ENCODE measurements around the gene STOX2. TPM values are rescaled to one million over a fixed set of nuclear protein-coding genes. Genes with fewer than 3 reads are reported as not detected.

Gene STOX2
- total and polyA plus RNA-seq, 2 experiments from 2014 or later = not detected

DNA sequence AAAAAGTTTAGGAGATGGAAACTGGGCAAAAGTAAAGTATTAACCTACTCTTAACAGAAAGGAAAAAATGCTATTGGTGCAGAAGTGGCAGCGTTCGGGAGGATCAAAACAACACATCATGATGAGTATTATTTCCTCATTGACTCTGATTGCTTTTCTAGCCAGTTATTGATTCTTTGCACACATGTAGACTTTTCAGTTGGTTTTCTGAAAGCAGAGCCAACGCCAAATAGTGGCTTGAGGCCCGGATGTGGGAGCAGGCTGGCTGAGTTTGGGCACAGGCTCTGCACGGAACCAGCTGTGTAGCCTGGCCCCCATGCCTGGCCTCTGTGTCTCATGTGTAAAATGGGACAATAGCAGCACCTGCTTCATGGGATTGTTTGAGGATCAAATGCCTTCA is 21.8 kb downstream of the STOX2 start:
- Histone ChIP-seq H3K4me1 (ENCODE audit: insufficient read depth) (no peaks in the 10 kb centered on the region), H3K79me2 (ENCODE audit: insufficient read depth) (no peaks in the 10 kb centered on the region), H4K20me1 (ENCODE audit: insufficient read depth) (no peaks in the 10 kb centered on the region), H3K9me2 (ENCODE audit: insufficient read depth) (no peaks in the 10 kb centered on the region), H2AFZ (no peak overlapping the region), H3K27ac (no peak overlapping the region), H3F3A (ENCODE audit: insufficient read depth) (no peaks in the 10 kb centered on the region), H3K9ac (no peak overlapping the region), H3K36me3 (ENCODE audit: low read depth) (no peaks in the 10 kb centered on the region), H3K4me3 (no peak overlapping the region), H3K4me2 (ENCODE audit: unreplicated experiment) (no peak overlapping the region), H3K27me3 (replicated peaks; ENCODE audit: insufficient read depth) (no peaks in the 10 kb centered on the region), H3K9me3 (ENCODE audit: low read depth) (no peaks in the 10 kb centered on the region)
- TF ChIP-seq EZH2 (IDR thresholded peaks at IDR 0.05; ENCODE audit: insufficient read depth, poor library complexity, severe bottlenecking) (no peak), EZH2phosphoT487 (IDR thresholded peaks at IDR 0.05; ENCODE audit: insufficient read depth, low read depth) (no peak)
- WGBS, 2 experiments (ENCODE audit: low coverage in 1 of 2, low lambda C conversion rate in 2 of 2, missing lambda C conversion rate in 2 of 2) = 54 to 64% methylated on average over 5 of the region's 5 CpGs
- DNase-seq = no peak
- in situ Hi-C loops (cut with MboI) = no loop called here

DNA sequence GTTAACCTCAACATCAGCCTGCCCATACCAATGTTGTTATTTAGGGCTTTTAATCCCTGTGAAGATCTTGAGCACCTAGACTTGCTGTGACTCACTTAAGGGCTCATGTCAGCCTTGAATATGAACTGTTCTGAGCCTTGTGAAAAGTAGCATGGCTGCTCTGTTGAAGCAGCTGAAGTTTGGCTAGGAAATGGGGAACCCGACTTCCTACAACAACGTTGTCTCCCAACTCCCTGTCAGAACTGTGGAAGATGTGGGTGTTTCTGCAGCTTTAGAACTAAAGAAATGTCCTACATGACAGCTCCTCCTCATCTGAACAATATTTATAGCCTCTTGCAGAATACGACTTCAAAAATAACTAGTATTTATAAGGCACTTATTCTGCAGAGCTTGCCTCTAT is 27.5 kb downstream of the STOX2 start:
- no peaks in the 10 kb centered on the region for H3K79me2 ChIP-seq (ENCODE audit: insufficient read depth)
- no peaks in the 10 kb centered on the region for H3K27me3 ChIP-seq (replicated peaks; ENCODE audit: insufficient read depth)
- in situ Hi-C loops (cut with MboI) = no loop called here
- H3K36me3 ChIP-seq (ENCODE audit: low read depth) = no peaks in the 10 kb centered on the region
- 40 to 42% methylated on average over 3 of the region's 3 CpGs for WGBS, 2 experiments (ENCODE audit: low coverage in 1 of 2, low lambda C conversion rate in 2 of 2, missing lambda C conversion rate in 2 of 2)
- no peak overlapping the region for H3K4me2 ChIP-seq (ENCODE audit: unreplicated experiment)
- no peak overlapping the region for H3K4me3 ChIP-seq
- H3K4me1 ChIP-seq (ENCODE audit: insufficient read depth) = no peaks in the 10 kb centered on the region
- no peaks in the 10 kb centered on the region for H3K9me3 ChIP-seq (ENCODE audit: low read depth)
- no peaks in the 10 kb centered on the region for H3F3A ChIP-seq (ENCODE audit: insufficient read depth)
- H4K20me1 ChIP-seq (ENCODE audit: insufficient read depth) = no peaks in the 10 kb centered on the region
- H3K9ac ChIP-seq = no peak overlapping the region
- no peak overlapping the region for H3K27ac ChIP-seq
- no peaks in the 10 kb centered on the region for H3K9me2 ChIP-seq (ENCODE audit: insufficient read depth)
- no peak for TF ChIP-seq EZH2 (IDR thresholded peaks at IDR 0.05; ENCODE audit: insufficient read depth, poor library complexity, severe bottlenecking)
- no peak for TF ChIP-seq EZH2phosphoT487 (IDR thresholded peaks at IDR 0.05; ENCODE audit: insufficient read depth, low read depth)
- DNase-seq = no peak
- no peak overlapping the region for H2AFZ ChIP-seq

- no peaks in the 10 kb centered on the region for H3K9me3 ChIP-seq (ENCODE audit: low read depth)
- 74 to 78% methylated on average over 6 of the region's 6 CpGs for WGBS, 2 experiments (ENCODE audit: low coverage in 1 of 2, low lambda C conversion rate in 2 of 2, missing lambda C conversion rate in 2 of 2)
Measured at GRCh38 chr4:183934761-183935160, 29.7 kb downstream of the STOX2 start.

DNA sequence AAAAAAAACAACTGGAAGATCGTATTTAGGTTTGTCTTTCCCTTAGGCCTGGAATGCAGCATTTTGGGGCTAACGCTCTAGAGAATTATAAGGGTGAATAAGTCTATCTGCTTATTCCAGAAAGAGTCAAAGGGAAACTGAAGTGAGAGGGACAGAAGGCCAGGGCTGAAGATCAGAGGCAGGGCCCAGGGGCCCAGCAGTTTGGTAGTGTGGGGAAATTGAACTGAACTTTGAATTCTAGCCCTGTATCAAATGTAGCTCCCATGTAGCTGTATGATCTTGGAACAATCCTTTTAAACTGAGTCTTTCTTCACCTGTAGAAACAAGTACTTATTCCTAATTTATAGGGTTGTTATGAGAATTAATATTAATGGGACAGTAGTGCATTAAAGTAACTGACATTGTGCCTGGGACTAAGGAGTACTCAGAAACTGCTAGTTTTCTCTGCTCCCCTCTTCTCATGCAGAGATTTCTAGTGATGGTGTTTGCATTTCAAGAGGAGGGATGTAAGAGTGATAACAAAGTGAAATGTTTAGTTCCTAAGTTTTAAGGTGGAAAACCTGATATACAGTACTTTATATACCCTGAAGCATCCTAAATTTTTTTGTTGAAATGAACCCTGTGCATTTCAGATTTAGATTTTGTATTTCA is 30.4 kb downstream of the STOX2 start:
- H3K4me2 ChIP-seq (ENCODE audit: unreplicated experiment) = no peak overlapping the region
- in situ Hi-C loops (cut with MboI) = no loop called here

More at GRCh38 chr4:183934761-183935160, 29.7 kb downstream of the STOX2 start:
- Histone ChIP-seq H3K4me2 (ENCODE audit: unreplicated experiment) (no peak overlapping the region), H4K20me1 (ENCODE audit: insufficient read depth) (no peaks in the 10 kb centered on the region), H2AFZ (no peak overlapping the region), H3K27ac (no peak overlapping the region), H3K27me3 (replicated peaks; ENCODE audit: insufficient read depth) (no peaks in the 10 kb centered on the region), H3K9ac (no peak overlapping the region), H3K36me3 (ENCODE audit: low read depth) (no peaks in the 10 kb centered on the region), H3F3A (ENCODE audit: insufficient read depth) (no peaks in the 10 kb centered on the region), H3K4me1 (ENCODE audit: insufficient read depth) (no peaks in the 10 kb centered on the region), H3K4me3 (no peak overlapping the region), H3K9me2 (ENCODE audit: insufficient read depth) (no peaks in the 10 kb centered on the region), H3K79me2 (ENCODE audit: insufficient read depth) (no peaks in the 10 kb centered on the region)
- DNase-seq = no peak
- no peak for TF ChIP-seq EZH2phosphoT487 (IDR thresholded peaks at IDR 0.05; ENCODE audit: insufficient read depth, low read depth)
- in situ Hi-C loops (cut with MboI) = no loop called here

More for the DNA sequence above, 30.4 kb downstream of the STOX2 start:
- H4K20me1 ChIP-seq (ENCODE audit: insufficient read depth) = no peaks in the 10 kb centered on the region
- H3F3A ChIP-seq (ENCODE audit: insufficient read depth) = no peaks in the 10 kb centered on the region
- no peak overlapping the region for H3K27ac ChIP-seq
- no peak for DNase-seq
- H3K36me3 ChIP-seq (ENCODE audit: low read depth) = no peaks in the 10 kb centered on the region
- no peaks in the 10 kb centered on the region for H3K79me2 ChIP-seq (ENCODE audit: insufficient read depth)
- no peak overlapping the region for H3K4me3 ChIP-seq
- no peak for TF ChIP-seq EZH2 (IDR thresholded peaks at IDR 0.05; ENCODE audit: insufficient read depth, poor library complexity, severe bottlenecking)
- TF ChIP-seq EZH2phosphoT487 (IDR thresholded peaks at IDR 0.05; ENCODE audit: insufficient read depth, low read depth) = no peak
- no peak overlapping the region for H2AFZ ChIP-seq
- no peaks in the 10 kb centered on the region for H3K27me3 ChIP-seq (replicated peaks; ENCODE audit: insufficient read depth)
- 55 to 60% methylated on average over 2 of the region's 2 CpGs for WGBS, 2 experiments (ENCODE audit: low coverage in 1 of 2, low lambda C conversion rate in 2 of 2, missing lambda C conversion rate in 2 of 2)
- no peaks in the 10 kb centered on the region for H3K9me3 ChIP-seq (ENCODE audit: low read depth)
- no peaks in the 10 kb centered on the region for H3K4me1 ChIP-seq (ENCODE audit: insufficient read depth)
- no peak overlapping the region for H3K9ac ChIP-seq
- no peaks in the 10 kb centered on the region for H3K9me2 ChIP-seq (ENCODE audit: insufficient read depth)
